HG02571 (cell line): ENCODE data around the gene SAMD14.

Experiments
- ATAC-seq: cut with Tn5 transposase; IDR thresholded peaks from one replicate; pipeline ENCODE4 v1.9.1; 2021; ENCODE audit warnings: mild to moderate bottlenecking, moderate library complexity; ENCODE audit not compliant: unreplicated experiment

The SAMD14 gene

DNA sequence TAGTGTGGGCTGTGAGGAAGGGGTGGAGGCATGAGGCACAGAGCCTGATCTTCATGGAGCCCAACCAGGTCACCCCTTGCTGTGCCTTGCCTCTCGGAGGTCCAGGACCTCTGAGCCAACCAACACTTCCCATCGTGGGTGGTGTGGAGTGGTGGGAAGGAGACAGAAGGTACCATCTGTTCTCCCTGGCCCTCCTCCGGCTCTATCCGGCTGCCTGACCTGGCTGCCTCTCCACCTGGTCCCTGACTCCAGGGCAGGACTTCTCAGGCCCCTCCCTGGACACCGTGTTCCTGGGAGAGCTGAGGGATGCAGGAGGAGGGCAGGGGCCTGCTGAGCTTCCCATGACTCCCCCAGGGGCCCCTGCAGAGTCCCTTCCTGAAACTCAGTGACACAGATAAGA, 31.0 kb downstream of the SAMD14 start:
- no peak for ATAC-seq

DNA sequence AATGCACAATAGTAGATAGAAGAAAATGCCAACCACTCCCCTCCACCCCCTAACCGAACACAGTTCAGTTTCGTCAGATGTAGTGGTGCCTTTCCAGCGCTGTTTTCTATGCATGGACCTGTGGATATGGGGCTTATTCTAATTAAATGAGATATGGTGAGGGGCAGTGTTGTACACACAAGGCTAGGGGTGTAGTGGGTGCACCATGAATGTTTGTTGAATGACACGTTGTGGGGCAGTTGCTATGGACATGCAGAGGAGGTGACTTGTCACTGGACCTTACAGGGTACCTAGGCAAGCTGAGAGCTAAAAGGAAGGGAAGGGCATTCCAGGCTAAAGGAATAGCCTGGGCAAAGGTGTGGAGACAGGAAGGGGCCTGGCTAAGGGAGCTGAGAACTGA, 31.4 kb downstream of the SAMD14 start:
- no peak for ATAC-seq

GRCh38 chr17:50097926-50098325, 32.0 kb downstream of the SAMD14 start:
- no peak for ATAC-seq

- no peak for ATAC-seq
These were observed 32.5 kb downstream of the SAMD14 start for GRCh38 chr17:50097455-50097854.

GRCh38 chr17:50096758-50097157, 33.2 kb downstream of the SAMD14 start:
- ATAC-seq, result no peak

DNA sequence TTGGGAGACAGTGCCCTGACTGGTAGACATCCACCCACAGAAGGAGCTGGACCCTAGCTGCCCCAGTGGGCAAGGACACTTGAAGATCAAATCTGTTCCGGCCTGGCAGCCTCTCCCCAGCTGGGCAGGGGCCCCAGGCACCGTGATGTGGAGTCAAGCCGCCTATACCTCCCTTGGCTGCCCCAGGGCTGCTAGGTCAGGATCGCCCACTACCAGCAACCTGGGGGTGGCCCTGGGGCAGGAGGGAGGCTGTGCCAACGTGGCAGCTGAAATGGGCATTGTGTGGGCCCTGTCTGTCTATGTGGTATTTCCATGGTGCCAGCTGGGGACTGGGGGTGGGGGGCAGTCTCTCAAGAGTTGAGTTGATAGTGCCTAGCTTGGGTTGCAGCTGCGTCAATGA, 33.9 kb downstream of the SAMD14 start:
- no peak for ATAC-seq

DNA sequence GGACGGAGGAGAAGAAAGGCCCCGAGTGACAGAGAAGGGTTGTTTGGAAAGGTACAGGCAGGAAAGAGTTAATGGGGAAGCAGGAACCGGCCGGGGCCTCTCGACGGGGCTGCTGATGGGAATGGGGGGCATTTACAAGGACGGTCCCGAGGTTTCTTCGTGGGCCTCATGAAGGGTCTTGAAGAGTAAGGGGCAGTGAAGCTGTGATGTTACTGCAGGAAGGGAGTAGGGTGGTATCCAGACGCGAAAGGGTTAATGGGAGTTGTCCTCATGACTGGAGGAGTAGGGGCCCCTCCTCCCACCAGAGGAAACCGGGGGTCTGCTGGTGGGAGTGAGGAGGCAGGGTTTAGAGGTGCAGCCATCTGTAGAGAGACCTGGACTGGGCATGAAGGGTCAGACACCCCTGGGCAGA, 34.3 kb downstream of the SAMD14 start:
- no peak for ATAC-seq

- peak; percentile 83 for ATAC-seq
These were observed 35.0 kb downstream of the SAMD14 start, which contains the start of gene PDK2 for GRCh38 chr17:50094753-50095619. TSS of gene PDK2 (plus strand) at chr17:50095351. CDS start at chr17:50095436, 85 bp downstream.

DNA sequence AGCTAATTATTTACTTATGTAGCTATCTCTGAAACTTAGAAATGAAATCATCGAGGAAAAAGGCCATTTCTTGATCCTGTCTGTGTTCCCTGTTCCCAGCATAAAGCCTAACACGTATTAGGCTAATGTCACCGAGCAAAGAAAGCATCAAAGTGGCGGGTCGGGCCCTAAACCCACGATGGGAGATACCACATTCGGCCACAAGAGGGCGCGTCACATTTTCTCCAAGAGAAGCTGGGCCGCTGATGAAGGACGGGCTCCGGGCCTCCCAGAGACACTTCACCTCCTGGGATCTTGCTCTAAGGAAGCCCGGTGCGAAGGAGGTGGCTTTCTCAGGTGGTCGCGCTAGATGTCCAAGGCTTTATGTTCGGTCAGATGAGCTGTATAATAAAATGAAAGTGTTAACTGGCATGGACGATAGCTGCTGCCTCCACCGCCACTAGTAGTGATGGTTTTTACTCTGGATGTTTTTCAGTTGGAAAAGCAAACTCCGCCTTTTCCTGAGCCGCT, 35.7 kb downstream of the SAMD14 start:
- no peak for ATAC-seq

- ATAC-seq, result no peak
These were observed 36.2 kb downstream of the SAMD14 start for GRCh38 chr17:50093807-50094206.

GRCh38 chr17:50093246-50093645, 36.7 kb downstream of the SAMD14 start:
- no peak for ATAC-seq

DNA sequence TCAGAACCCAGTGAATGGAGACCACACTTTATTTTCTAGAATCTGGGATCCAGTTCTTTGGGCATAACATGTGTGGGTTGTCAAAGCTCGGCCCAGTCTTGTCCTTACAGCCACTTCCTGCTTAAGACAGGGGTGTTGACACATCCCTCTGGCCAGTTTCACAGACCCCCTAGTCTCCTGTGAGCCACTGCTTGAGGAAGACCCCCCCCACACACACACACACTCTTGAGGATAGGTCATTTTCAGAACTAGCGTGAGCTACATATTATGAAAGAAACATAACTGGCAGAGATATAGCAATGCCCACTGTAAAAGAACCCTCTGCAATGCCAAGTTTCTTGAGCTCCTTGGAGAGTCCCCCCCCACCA, 38.1 kb downstream of the SAMD14 start:
- ATAC-seq, result no peak

DNA sequence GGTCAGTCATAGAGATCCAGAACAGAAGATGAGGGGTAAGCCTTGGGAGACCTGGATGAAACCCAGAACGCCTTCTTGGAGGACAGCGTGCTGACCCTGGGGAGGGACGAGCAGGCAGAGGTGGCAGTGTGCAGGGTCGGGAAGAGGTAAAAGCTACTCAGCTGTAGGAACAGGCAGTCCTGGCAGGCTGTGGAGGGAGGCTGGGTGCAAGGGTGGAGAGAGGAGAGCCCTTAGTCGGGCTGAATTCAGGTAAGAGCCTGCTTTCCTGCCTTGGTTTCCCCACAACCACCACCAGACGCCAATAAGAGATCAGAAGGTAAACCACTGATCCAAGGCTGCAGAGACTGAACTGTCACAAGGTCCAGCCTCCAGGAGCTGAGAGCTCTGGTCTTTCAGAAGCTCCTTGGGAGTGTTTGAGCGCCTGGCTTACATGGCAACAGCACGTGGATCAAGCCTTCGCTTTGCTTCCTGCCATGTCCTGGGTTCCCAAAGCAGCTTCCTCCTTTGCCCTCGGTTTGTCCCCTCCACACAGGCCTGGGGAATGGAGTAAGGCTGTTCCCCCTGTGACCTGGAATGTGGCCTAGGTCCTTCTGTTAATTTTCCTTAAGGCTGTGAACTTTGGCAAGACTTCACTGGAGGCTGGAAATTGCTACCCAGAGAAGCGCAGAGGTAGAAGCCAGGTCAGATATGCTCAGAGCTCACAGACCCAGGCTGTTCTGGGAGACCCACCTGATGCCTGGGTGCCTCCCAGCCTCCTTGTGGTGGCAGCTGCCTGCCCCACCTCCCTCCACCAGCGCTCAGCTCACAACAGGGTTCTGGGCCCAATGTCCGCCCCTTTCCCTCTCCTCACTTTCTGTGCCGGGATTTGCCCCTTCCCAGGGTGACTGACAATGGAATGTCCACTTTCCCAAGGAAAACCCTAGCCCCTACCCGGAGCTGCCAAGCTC, 38.7 kb downstream of the SAMD14 start:
- no peak for ATAC-seq

- no peak for ATAC-seq
These were observed 39.9 kb downstream of the SAMD14 start for GRCh38 chr17:50090071-50090470.

DNA sequence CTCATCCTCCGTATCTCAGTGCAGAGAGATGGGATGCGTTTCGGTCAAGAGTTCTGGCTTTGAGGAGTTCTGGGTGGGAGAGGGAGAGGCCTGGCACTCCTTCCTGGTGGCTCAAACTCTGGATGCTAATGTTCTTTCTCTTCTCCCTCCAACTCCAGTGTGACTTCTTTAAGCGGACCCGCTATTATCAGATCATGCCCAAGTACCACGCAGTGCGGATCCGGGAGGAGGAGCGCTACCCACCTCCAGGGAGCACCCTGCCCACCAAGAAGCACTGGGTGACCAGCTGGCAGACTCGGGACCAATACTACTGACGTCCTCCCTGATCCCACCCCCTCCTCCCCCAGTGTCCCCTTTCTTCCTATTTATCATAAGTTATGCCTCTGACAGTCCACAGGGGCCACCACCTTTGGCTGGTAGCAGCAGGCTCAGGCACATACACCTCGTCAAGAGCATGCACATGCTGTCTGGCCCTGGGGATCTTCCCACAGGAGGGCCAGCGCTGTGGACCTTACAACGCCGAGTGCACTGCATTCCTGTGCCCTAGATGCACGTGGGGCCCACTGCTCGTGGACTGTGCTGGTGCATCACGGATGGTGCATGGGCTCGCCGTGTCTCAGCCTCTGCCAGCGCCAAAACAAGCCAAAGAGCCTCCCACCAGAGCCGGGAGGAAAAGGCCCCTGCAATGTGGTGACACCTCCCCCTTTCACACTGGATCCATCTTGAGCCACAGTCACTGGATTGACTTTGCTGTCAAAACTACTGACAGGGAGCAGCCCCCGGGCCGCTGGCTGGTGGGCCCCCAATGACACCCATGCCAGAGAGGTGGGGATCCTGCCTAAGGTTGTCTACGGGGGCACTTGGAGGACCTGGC, 40.8 kb downstream of the SAMD14 start:
- no peak for ATAC-seq

- ATAC-seq, result no peak
These were observed 42.0 kb downstream of the SAMD14 start for GRCh38 chr17:50087912-50088405.

DNA sequence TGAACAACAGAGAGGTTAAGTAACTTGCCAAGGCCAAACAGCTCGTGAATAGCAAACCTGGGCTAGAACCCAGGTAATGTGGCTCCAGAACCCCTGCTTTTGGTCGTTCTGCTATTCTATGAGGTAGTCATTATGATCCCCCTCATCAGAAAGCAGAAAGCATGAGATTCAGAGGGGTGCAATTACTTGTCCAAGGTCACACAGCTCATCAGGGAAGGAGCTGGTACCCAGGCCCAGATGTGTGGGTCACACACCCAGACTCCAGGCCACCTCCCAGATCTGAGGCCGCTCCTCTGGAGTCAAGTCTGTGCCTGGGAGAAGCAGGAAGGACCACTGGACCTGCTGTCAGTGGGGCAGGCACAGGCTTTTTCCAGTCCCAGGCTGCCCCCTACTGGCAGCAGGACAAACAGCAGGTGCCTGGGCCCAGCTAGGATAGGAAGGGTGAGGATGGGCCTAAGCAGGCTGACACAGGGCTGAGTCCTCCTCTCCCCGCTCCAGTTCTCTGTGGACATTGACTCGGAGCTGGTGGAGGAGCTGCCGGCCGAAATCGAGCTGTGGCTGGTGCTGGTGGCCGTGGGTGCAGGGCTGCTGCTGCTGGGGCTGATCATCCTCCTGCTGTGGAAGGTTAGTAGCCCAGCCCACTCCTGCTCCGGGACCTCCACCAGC, 42.6 kb downstream of the SAMD14 start:
- ATAC-seq, result peak; percentile 59

DNA sequence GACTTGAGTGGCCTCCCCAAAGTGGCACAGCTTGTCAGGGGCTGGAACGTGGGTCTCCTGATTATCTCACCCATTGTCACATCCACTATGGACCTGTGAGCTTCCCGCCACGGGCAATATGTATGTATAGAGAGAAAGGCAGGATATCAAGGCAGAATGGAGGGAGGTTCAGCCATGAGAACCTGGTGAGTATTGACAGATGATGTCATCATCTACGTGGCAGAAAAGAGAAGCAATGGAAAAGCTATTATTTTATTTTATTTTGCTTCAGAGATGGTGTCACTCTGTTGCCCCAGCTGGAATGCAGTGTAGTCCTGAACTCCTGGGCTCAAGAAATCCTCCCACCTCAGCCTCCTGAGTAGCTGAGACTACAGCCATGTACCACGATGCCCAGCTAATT, 48.2 kb downstream of the SAMD14 start:
- ATAC-seq, result no peak

DNA sequence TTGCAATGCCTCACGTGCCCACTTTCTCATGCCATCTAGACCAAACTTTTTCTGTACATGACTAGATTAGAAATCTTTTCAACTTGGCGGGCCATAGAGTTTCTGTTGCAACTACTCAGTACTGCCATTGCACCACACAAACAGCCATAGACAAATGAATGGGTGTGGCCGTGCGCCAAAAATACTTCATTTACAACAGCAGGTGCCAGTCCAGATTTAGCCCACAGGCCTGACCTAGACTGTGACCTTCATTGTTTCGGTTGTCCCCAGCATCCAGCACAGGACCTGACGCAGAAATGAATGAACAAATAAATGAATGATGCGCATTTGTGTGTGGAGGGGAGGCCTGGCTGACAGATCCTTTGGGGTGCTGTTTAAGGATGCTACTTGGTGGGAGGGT, 49.1 kb downstream of the SAMD14 start:
- no peak for ATAC-seq

- no peak for ATAC-seq
These were observed 49.9 kb downstream of the SAMD14 start for GRCh38 chr17:50080096-50080480.
